Astrocyte of the cerebellum (primary cell): ENCODE data around the gene ZNF536.
A peak's percentile ranks its signal among the peaks of the same experiment; 100 is the strongest.

Experiments
- DNase-seq: peaks from one replicate; pipeline ENCODE4 v3.0.0-alpha.2; 2011; ENCODE audit warnings: low read depth
- H3K4me3 ChIP-seq: 2 replicates; pipeline ENCODE4 v1.5.1; 2011; ENCODE audit warnings: mild to moderate bottlenecking, low read depth, low read length, moderate library complexity
- in situ Hi-C: cut with HindIII; loops from 2 replicates; pipeline ENCODE4 v1.10.0; 2017; ENCODE audit warnings: low sequenced_read_pairs
- TF ChIP-seq, protein P1 (sequence below): IDR thresholded peaks from 2 replicates; pipeline ENCODE4 v1.5.1; 2012; ENCODE audit warnings: low read length, low read depth, moderate library complexity, mild to moderate bottlenecking; ENCODE audit errors: missing control alignments

ZNF536 gene

GRCh38 chr19:30401956-30402355, 29.8 kb downstream of the ZNF536 start:
- TF ChIP-seq, protein P1, sequence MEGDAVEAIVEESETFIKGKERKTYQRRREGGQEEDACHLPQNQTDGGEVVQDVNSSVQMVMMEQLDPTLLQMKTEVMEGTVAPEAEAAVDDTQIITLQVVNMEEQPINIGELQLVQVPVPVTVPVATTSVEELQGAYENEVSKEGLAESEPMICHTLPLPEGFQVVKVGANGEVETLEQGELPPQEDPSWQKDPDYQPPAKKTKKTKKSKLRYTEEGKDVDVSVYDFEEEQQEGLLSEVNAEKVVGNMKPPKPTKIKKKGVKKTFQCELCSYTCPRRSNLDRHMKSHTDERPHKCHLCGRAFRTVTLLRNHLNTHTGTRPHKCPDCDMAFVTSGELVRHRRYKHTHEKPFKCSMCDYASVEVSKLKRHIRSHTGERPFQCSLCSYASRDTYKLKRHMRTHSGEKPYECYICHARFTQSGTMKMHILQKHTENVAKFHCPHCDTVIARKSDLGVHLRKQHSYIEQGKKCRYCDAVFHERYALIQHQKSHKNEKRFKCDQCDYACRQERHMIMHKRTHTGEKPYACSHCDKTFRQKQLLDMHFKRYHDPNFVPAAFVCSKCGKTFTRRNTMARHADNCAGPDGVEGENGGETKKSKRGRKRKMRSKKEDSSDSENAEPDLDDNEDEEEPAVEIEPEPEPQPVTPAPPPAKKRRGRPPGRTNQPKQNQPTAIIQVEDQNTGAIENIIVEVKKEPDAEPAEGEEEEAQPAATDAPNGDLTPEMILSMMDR, result no peak
- in situ Hi-C loops, result no loop called here

GRCh38 chr19:30402436-30403202, 30.4 kb downstream of the ZNF536 start:
- TF ChIP-seq, protein P1, result no peak
- H3K4me3 ChIP-seq, result no peak overlapping the region
- DNase-seq, result no peak
- in situ Hi-C loops, result no loop called here

More at GRCh38 chr19:30401956-30402355, 29.8 kb downstream of the ZNF536 start:
- no peak for DNase-seq
- H3K4me3 ChIP-seq, result no peak overlapping the region

- in situ Hi-C loops, result no loop called here
- DNase-seq, result no peak
- TF ChIP-seq, protein P1, result no peak
- H3K4me3 ChIP-seq, result no peak overlapping the region
Observed at GRCh38 chr19:30403203-30403985, 31.2 kb downstream of the ZNF536 start.

- no peak for DNase-seq
- no peak overlapping the region for H3K4me3 ChIP-seq
- TF ChIP-seq, protein P1, result peak; percentile 15
- in situ Hi-C loops, result loop anchor here (5.0 kb wide), 1 partner anchor 49 kb away; no protein-coding TSS in a partner anchor
Observed at GRCh38 chr19:30406220-30407067, 34.3 kb downstream of the ZNF536 start.

GRCh38 chr19:30407068-30407709, 35.0 kb downstream of the ZNF536 start:
- in situ Hi-C loops, result loop anchor here (5.0 kb wide), 1 partner anchor 50 kb away; no protein-coding TSS in a partner anchor
- no peak for DNase-seq
- TF ChIP-seq, protein P1, result no peak

More at GRCh38 chr19:30407068-30407709, 35.0 kb downstream of the ZNF536 start:
- H3K4me3 ChIP-seq, result no peak overlapping the region
